CD14-positive monocyte (primary cell): ENCODE results near the gene MRPL34. TPM values are rescaled to one million over a fixed set of nuclear protein-coding genes. Genes with fewer than 3 reads are reported as not detected.

Experiments used
- DNase-seq, 3 donors: peaks; one replicate each; pipeline ENCODE4 v3.0.0-alpha.2; 2011 to 2022
- H2AFZ ChIP-seq: 2 replicates; pipeline ENCODE4 v1.6.0; 2012; ENCODE audit warnings: mild to moderate bottlenecking, low read depth, low read length, inconsistent platforms; ENCODE audit not compliant: insufficient read depth, poor library complexity, severe bottlenecking
- H3K27ac ChIP-seq, 2 donors: 1 replicate in 1 of 2; 2 replicates in 1 of 2; pipeline ENCODE4 v1.5.1; 2012 to 2013; ENCODE audit warnings: low read length in 2 of 2, control low read depth in 1 of 2, inconsistent platforms in 1 of 2, low read depth in 1 of 2, mild to moderate bottlenecking in 1 of 2
- H3K27me3 ChIP-seq, 2 donors: one replicate each; pipeline versions ENCODE4 v1.6.0 to v1.6.1; 2011 to 2013; ENCODE audit warnings: low read length in 2 of 2; ENCODE audit not compliant: control insufficient read depth in 2 of 2, insufficient read depth in 2 of 2
- H3K36me3 ChIP-seq, 2 donors: replicated peaks in 1 of 2; 1 replicate in 1 of 2; 2 replicates in 1 of 2; pipeline versions ENCODE4 v1.5.1 to v1.6.1; 2012 to 2013; ENCODE audit warnings: low read length in 2 of 2, control low read depth in 1 of 2, inconsistent platforms in 1 of 2, mild to moderate bottlenecking in 1 of 2; ENCODE audit not compliant: insufficient read depth in 2 of 2, control insufficient read depth in 1 of 2
- H3K4me1 ChIP-seq, 2 donors: 1 replicate in 1 of 2; 2 replicates in 1 of 2; pipeline versions ENCODE4 v1.5.1 to v1.6.1; 2012 to 2013; ENCODE audit warnings: low read length in 2 of 2, control low read depth in 1 of 2, inconsistent platforms in 1 of 2, mild to moderate bottlenecking in 1 of 2, moderate library complexity in 1 of 2; ENCODE audit not compliant: insufficient read depth in 2 of 2, control insufficient read depth in 1 of 2
- H3K4me2 ChIP-seq: replicated peaks from 2 replicates; pipeline ENCODE3; 2012; ENCODE audit warnings: low read length, moderate library complexity, mild to moderate bottlenecking; ENCODE audit not compliant: poor library complexity, severe bottlenecking; ENCODE audit errors: extremely low read depth
- H3K4me3 ChIP-seq, 3 experiments: fragments of 200-600 bp in 1 of 3; sonication (generic) in 1 of 3; replicated peaks in 1 of 3; 1 replicate in 2 of 3; 2 replicates in 1 of 3; pipeline ENCODE4 v1.5.1; 2011 to 2013; ENCODE audit warnings: low read length in 3 of 3, mild to moderate bottlenecking in 3 of 3, control low read depth in 2 of 3, low read depth in 2 of 3, inconsistent platforms in 1 of 3, moderate library complexity in 1 of 3
- H3K79me2 ChIP-seq: 2 replicates; pipeline ENCODE4 v1.6.0; 2012; ENCODE audit warnings: mild to moderate bottlenecking, control low read depth, inconsistent platforms, low read length, moderate library complexity; ENCODE audit not compliant: insufficient read depth
- H3K9ac ChIP-seq: 2 replicates; pipeline ENCODE4 v1.6.0; 2017; ENCODE audit warnings: low read length, mild to moderate bottlenecking; ENCODE audit not compliant: insufficient read depth, poor library complexity, severe bottlenecking
- H3K9me3 ChIP-seq, 2 donors: replicated peaks in 1 of 2; 1 replicate in 1 of 2; 2 replicates in 1 of 2; pipeline versions ENCODE4 v1.5.1 to v1.6.1; 2012 to 2013; ENCODE audit warnings: low read length in 2 of 2, control low read depth in 1 of 2; ENCODE audit not compliant: control insufficient read depth in 1 of 2, insufficient read depth in 1 of 2
- H4K20me1 ChIP-seq: 2 replicates; pipeline ENCODE4 v1.6.0; 2012; ENCODE audit warnings: mild to moderate bottlenecking, low read length, control low read depth, moderate library complexity; ENCODE audit not compliant: insufficient read depth
- H3K27ac Mint-ChIP-seq, 7 donors: one replicate each; pipeline ENCODE4 v1.8.0; 2020; ENCODE audit warnings: mild to moderate bottlenecking in 7 of 7, mixed read lengths in 7 of 7, moderate library complexity in 6 of 7, inconsistent platforms in 2 of 7
- H3K27me3 Mint-ChIP-seq, 3 donors: one replicate each; pipeline ENCODE4 v1.8.0; 2021 to 2022; ENCODE audit warnings: low read depth in 3 of 3, mild to moderate bottlenecking in 3 of 3, mixed read lengths in 3 of 3, moderate library complexity in 3 of 3, inconsistent platforms in 1 of 3
- H3K36me3 Mint-ChIP-seq, 2 donors: one replicate each; pipeline ENCODE4 v1.8.0; 2020; ENCODE audit warnings: mixed read lengths in 2 of 2, inconsistent platforms in 1 of 2, mild to moderate bottlenecking in 1 of 2
- H3K4me1 Mint-ChIP-seq: one replicate; pipeline ENCODE4 v1.8.0; 2020; ENCODE audit warnings: mild to moderate bottlenecking, mixed read lengths
- H3K4me3 Mint-ChIP-seq, 2 donors: one replicate each; pipeline ENCODE4 v1.8.0; 2020; ENCODE audit warnings: mild to moderate bottlenecking in 2 of 2, mixed read lengths in 2 of 2, moderate library complexity in 1 of 2
- H3K9me3 Mint-ChIP-seq, 7 donors: one replicate each; pipeline ENCODE4 v1.8.0; 2020 to 2022; ENCODE audit warnings: mixed read lengths in 7 of 7, mild to moderate bottlenecking in 6 of 7, moderate library complexity in 6 of 7, inconsistent platforms in 2 of 7
- WGBS: methylation state at CpG from one replicate; pipeline ENCODE4 v1.1.5; 2013; ENCODE audit warnings: missing lambda C conversion rate; ENCODE audit not compliant: insufficient coverage; 5-methylcytosine and 5-hydroxymethylcytosine counted together
- intact Hi-C, 2 donors: fragments of 100-400 bp; cut with micrococcal nuclease; formaldehyde crosslinking; loops; one replicate each; pipeline versions ENCODE4 v1.15.0 to v1.15.1; 2023
- polyA plus RNA-seq, 3 donors: library from polyadenylated mRNA; depleted of rRNA in 1 of 3; unstranded in 2 of 3; stranded (reverse) in 1 of 3; fragments of 300-500 nt in 2 of 3; fragments of >200 nt in 1 of 3; fragmentation: Illumina TruSeq in 2 of 3; gene quantifications; 1 replicate in 2 of 3; 2 replicates in 1 of 3; pipeline ENCODE4 v1.2.3, GENCODE V29; 2012 to 2021
- TF ChIP-seq, protein P1 (sequence below): fragments of 200-600 bp; IDR thresholded peaks from one replicate; pipeline ENCODE4 v1.8.0; 2022; ENCODE audit warnings: antibody characterized with exemption, mild to moderate bottlenecking

MRPL34 gene
- polyA plus RNA-seq, 3 donors = 13.2 to 208 (median 155) TPM

DNA sequence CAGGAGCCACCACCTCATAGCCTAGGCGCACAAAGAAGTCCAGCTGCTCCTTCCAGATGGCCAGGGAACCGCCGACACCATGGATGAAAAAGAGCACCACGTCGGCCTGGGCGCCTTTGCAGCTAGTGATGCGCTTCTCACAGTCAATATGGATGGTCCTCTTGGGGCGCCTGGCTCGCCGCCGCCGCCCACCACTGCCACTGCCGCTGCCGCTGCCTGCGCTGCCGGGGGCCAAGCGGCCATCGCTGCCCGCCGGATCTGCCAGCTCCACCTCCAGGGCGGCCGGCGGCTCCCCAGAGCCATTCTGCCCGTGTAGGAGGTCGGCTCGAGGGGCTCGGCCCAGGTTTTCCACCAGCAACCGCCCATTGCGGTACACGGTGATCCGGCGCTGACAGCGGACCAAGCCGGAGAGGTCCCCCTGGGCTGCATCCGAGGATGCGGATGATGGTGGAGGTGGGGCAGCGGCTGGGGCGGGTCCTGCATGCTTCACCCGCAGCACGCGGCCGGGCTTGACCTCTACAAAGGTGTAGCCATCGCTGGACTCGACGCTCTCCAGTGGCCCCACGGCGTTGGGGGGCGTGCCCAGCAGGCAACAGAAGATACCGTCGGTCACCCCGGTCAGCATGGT is 4.6 kb upstream of the MRPL34 start:
- Histone ChIP-seq H3K4me1 (peaks cover 34 to 35% of the 10 kb centered on the region in 2 donors), H3K9me3 (peaks cover 6 to 12% of the 10 kb centered on the region in 2 donors), H3K36me3 (peaks cover 2 to 19% of the 10 kb centered on the region in 2 donors), H3K9ac (no peak overlapping the region), H3K27ac (no peak overlapping the region), H3K4me2 (no peak overlapping the region), H3K4me3 (no peak overlapping the region), H4K20me1 (peaks cover 14% of the 10 kb centered on the region), H2AFZ (no peak overlapping the region), H3K27me3 (no peaks in the 10 kb centered on the region), H3K79me2 (peaks cover 37% of the 10 kb centered on the region)
- Mint-ChIP-seq H3K27me3 (no peaks in the 10 kb centered on the region), H3K4me1 (peaks cover 23% of the 10 kb centered on the region), H3K36me3 (peaks cover 12 to 35% of the 10 kb centered on the region in 2 donors), H3K27ac (no peak overlapping the region), H3K9me3 (peaks cover 4 to 13% (median 11%) of the 10 kb centered on the region in 7 donors), H3K4me3 (no peak overlapping the region)
- WGBS = 97% methylated on average over 51 of the region's 51 CpGs
- TF ChIP-seq, protein P1, sequence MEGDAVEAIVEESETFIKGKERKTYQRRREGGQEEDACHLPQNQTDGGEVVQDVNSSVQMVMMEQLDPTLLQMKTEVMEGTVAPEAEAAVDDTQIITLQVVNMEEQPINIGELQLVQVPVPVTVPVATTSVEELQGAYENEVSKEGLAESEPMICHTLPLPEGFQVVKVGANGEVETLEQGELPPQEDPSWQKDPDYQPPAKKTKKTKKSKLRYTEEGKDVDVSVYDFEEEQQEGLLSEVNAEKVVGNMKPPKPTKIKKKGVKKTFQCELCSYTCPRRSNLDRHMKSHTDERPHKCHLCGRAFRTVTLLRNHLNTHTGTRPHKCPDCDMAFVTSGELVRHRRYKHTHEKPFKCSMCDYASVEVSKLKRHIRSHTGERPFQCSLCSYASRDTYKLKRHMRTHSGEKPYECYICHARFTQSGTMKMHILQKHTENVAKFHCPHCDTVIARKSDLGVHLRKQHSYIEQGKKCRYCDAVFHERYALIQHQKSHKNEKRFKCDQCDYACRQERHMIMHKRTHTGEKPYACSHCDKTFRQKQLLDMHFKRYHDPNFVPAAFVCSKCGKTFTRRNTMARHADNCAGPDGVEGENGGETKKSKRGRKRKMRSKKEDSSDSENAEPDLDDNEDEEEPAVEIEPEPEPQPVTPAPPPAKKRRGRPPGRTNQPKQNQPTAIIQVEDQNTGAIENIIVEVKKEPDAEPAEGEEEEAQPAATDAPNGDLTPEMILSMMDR = no peak
- DNase-seq = no peak
- intact Hi-C loops = loop anchor here in 1 of 2 donors (5.0 kb wide), 1 partner anchor 36 kb away; the partner anchor contains the start of gene GTPBP3

- Histone ChIP-seq H3K9ac (peak overlapping the region; percentile 65), H2AFZ (peak overlapping the region; percentile 84), H3K4me1 (peaks cover 42 to 46% of the 10 kb centered on the region in 2 donors), H3K4me2 (peak overlapping the region; percentile 97), H3K9me3 (peaks cover 6 to 11% of the 10 kb centered on the region in 2 donors), H3K4me3 (peak overlapping the region; percentile 63 to 81 (median 80)), H3K36me3 (peaks cover 2 to 13% of the 10 kb centered on the region in 2 donors), H3K27ac (peak overlapping the region; percentile 33 to 55), H4K20me1 (peaks cover 18% of the 10 kb centered on the region), H3K79me2 (peaks cover 49% of the 10 kb centered on the region), H3K27me3 (no peaks in the 10 kb centered on the region)
- under 1% methylated on average over 26 of the region's 29 CpGs for WGBS
- peak overlapping the region; percentile 42 to 78 (median 63) for H3K27ac Mint-ChIP-seq
- peaks cover 4 to 13% (median 11%) of the 10 kb centered on the region in 7 donors for H3K9me3 Mint-ChIP-seq
- DNase-seq = peak; percentile 42 to 72 (median 69)
- TF ChIP-seq, protein P1 = no peak
- H3K4me3 Mint-ChIP-seq = peak overlapping the region; percentile 83 to 88
- intact Hi-C loops = loop anchor here in 1 of 2 donors (5.0 kb wide), 1 partner anchor 35 kb away; the partner anchor contains the start of gene GTPBP3
- no peaks in the 10 kb centered on the region for H3K27me3 Mint-ChIP-seq
- H3K4me1 Mint-ChIP-seq = peaks cover 31% of the 10 kb centered on the region
- peaks cover 12 to 32% of the 10 kb centered on the region in 2 donors for H3K36me3 Mint-ChIP-seq
These were observed 3.1 kb upstream of the MRPL34 start for GRCh38 chr19:17302391-17303166.
